Stimulated activated CD4-positive, alpha-beta T cell treated with anti-CD3 and anti-CD28 coated beads, Interleukin-1b, Interleukin-23, amount 100 ng/mL, for 48 hours (primary cell): ENCODE measurements around the gene MRPL51.

Experiments
- DNase-seq: peaks from one replicate; pipeline ENCODE4 v3.0.0-alpha.2; 2020

MRPL51 gene

GRCh38 chr12:6458281-6459003 lies 34.6 kb downstream of the MRPL51 start:
- DNase-seq = no peak

DNA sequence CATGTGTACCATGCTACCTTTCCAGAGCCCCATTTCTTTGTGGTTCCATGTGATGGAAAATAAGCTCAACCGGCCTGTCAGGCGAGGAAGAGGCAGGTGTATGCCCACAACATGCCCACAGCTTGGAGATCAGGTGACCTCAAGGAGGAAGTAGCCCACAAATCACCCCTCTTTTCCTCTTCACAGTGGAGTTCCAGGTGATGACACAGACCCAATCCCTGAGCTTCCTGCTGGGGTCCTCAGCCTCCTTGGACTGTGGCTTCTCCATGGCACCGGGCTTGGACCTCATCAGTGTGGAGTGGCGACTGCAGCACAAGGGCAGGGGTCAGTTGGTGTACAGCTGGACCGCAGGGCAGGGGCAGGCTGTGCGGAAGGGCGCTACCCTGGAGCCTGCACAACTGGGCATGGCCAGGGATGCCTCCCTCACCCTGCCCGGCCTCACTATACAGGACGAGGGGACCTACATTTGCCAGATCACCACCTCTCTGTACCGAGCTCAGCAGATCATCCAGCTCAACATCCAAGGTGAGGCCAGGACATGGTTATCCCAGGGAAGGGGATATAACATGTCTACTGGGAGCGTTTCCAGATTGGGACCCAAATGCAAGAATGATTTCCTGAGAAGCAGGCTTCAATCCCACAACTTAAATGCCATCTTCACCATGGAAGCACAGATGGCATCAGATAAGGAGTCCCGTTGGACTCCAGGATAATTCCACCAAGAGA lies 35.7 kb downstream of the MRPL51 start:
- no peak for DNase-seq

DNA sequence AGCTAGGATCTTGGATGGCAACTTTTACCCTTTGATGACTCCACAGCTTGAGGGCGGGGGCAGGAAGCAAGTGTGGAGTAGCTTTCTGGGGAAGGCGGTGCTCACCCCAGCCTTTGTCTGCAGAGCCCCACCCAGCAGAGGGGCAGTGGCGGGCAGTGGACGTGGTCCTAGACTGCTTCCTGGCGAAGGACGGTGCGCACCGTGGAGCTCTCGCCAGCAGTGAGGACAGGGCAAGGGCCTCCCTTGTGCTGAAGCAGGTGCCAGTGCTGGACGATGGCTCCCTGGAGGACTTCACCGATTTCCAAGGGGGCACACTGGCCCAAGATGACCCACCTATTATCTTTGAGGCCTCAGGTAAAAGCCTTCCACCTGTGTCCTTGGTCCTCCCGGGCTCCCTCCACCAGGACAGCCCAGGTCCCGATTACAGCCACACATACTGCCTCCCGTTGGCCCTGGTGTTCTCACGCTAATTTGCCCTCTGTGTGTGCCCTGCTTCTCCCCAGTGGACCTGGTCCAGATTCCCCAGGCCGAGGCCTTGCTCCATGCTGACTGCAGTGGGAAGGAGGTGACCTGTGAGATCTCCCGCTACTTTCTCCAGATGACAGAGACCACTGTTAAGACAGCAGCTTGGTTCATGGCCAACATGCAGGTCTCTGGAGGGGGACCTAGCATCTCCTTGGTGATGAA lies 40.0 kb downstream of the MRPL51 start:
- no peak for DNase-seq

DNA sequence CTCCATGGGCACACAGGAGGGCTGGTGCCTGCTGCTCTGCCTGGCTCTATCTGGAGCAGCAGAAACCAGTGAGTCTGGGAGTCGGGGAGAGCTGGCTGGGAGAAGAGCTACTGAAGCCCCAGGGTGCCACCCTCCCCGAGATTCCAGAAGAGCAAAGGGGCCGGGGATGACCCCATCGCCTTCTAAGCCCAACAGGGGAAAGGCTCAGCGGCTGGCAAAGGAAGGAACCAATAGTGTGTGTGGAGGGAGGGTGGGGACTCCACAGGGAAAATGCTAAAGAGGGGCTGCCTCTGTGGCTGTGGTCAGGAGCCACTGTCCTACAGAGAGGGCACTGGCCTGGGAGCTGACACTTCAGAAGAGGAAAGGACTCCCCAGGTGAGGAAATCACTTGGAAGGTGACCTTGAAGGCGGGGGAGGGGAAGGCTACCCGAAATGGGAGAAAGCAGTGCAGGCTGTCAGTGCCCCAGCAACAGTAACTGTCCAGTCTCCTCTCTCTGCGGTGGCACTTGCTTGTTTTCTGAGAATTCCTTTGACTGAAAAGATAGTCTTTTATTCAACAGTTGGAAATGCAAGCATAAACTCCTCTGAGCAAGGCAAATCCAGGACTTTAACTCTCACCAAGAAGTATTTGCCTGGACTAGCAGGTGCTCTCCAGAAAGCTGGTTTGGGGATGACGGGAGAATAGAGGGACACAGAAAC lies 40.7 kb downstream of the MRPL51 start:
- DNase-seq = no peak

DNA sequence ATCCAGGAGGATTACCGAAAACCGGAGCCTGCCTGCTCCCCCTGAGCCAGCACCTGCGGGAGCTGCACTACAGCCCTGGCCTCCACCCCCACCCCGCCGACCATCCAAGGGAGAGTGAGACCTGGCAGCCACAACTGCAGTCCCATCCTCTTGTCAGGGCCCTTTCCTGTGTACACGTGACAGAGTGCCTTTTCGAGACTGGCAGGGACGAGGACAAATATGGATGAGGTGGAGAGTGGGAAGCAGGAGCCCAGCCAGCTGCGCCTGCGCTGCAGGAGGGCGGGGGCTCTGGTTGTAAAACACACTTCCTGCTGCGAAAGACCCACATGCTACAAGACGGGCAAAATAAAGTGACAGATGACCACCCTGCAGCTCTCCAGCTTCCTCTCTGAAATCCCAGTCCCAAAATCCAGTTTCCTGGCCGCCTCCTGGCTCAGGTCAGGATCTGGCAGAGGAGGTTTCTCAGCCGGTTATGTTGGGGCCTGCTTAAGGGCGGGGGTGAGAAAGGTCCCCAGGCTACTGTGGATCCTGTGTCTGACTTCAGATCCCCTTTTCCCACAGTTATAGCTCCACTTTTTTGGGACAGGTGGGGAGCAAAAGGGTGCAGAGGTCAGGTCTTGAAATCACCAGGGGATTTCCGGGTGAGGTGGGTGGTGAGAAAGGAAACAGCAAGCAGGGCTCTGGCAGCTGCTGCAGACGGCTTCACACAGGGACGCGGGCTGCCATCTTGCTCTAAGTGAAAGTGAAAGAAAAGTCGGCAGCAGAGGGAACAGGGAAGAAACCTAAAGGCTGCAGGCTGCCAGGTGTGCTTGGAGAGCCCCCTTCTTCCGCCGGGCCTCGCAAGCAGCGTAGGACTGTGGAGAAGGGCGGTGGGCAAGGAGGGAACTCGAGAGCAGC lies 41.5 kb downstream of the MRPL51 start, which contains the start of gene TAPBPL:
Gene TAPBPL, plus strand, starts transcription at position 695 of the 897 bp plus-strand sequence. CDS start 207 bp downstream, outside the sequence.
- peak; percentile 82 for DNase-seq

- DNase-seq = peak; percentile 38
Measured at GRCh38 chr12:6450869-6451347, 42.2 kb downstream of the MRPL51 start.

DNA sequence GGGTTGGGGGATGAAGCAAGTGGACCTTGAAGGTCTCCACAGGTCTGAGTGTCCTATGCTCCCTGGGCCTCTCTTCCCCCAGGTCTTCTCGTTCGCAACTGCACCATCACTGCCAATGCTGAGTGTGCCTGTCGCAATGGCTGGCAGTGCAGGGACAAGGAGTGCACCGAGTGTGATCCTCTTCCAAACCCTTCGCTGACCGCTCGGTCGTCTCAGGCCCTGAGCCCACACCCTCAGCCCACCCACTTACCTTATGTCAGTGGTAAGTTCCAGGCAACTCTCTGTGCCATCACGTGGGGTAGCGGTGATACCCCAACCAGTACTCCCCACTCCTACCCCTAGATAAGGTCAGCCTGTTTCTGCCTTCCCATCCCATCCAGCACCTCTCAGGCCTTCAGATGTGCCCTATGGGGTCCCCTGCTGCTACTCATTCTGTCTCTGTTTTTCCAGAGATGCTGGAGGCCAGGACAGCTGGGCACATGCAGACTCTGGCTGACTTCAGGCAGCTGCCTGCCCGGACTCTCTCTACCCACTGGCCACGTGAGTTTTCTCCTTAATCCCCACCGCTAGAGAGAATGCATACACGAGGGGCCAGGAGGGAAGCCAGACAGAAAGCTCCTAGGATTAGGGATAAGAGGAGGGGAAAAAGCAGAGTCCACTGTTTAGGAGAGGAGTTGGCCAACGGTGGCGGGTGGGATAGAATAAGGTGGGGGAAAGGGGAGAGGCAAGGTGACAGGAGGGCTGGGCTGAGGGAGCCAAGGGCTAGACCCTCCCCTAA lies 42.8 kb downstream of the MRPL51 start:
- DNase-seq = no peak

DNA sequence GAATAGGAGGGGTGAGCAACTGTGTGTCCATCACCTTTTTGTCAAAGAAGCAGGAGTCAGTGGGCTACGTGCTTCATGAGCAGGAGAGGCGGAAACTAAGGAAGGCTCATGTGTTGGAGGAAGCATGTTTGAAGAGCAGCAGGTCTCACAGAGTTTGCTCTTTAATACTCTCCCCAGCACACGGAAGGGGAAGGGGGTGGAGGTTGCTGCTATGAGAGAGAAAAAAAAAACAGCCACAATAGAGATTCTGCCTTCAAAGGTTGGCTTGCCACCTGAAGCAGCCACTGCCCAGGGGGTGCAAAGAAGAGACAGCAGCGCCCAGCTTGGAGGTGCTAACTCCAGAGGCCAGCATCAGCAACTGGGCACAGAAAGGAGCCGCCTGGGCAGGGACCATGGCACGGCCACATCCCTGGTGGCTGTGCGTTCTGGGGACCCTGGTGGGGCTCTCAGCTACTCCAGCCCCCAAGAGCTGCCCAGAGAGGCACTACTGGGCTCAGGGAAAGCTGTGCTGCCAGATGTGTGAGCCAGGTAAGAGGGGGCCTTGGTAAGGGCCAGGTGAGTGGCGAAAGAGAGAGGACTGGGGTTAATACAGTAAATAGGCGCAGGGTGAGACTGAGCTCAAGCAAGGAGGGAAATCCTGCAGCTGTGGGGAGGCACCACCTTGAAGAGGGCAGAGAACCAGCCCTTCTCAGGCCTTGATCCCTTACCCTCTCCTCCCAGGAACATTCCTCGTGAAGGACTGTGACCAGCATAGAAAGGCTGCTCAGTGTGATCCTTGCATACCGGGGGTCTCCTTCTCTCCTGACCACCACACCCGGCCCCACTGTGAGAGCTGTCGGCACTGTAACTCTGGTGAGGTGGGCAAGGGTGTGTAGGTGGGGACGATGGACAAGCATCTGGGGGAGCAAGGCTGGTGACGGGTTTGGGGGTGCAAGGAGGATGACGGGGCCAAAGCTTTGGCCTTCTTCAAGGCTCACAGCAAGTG lies 48.1 kb downstream of the MRPL51 start, which contains the start of gene CD27:
Gene CD27, plus strand, starts transcription at position 252 of the 985 bp plus-strand sequence. Its CDS starts 141 bp downstream, at position 393.
- DNase-seq = no peak

- no peak for DNase-seq
Measured at GRCh38 chr12:6444031-6444430, 49.0 kb downstream of the MRPL51 start.

DNA sequence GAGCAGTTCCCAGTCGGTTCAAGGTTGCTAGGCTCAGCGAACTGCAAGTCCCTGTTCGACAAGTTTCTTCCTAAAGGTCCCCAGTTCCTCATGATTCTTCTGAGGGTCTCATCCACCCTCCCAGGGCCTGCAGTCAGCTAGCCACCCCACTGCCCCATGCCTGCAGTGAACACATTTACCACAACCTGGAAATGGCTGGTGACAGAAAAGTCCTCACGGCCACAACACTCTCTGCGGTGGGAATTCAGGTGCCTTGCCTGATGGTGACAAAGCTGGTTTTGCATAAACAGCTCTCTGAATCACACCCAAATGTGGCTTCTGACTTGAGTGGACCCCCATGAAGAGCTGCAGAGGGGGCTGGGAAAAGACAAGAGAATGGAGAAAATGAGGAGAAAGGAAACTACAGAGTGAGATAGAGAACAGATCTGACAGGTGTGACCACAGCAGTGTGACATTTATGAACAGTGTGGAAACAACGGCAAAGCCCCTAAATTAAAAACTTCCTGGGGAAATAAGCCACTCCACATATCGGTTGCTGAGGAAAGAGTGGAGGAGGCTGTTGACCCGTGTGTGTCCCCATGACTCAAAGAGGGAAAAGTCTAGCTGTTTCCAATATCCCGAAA lies 49.6 kb downstream of the MRPL51 start:
- peak; percentile 77 for DNase-seq

- DNase-seq = no peak
Measured at GRCh38 chr12:6442836-6443235, 50.2 kb downstream of the MRPL51 start.
